Kidney glomerular epithelial cell (primary cell): ENCODE data around the gene SSH2.

ENCODE experiments used
- DNase-seq: peaks from one replicate; lab custom pipeline; 2025; lab: John Stamatoyannopoulos, UW

Gene SSH2

DNA sequence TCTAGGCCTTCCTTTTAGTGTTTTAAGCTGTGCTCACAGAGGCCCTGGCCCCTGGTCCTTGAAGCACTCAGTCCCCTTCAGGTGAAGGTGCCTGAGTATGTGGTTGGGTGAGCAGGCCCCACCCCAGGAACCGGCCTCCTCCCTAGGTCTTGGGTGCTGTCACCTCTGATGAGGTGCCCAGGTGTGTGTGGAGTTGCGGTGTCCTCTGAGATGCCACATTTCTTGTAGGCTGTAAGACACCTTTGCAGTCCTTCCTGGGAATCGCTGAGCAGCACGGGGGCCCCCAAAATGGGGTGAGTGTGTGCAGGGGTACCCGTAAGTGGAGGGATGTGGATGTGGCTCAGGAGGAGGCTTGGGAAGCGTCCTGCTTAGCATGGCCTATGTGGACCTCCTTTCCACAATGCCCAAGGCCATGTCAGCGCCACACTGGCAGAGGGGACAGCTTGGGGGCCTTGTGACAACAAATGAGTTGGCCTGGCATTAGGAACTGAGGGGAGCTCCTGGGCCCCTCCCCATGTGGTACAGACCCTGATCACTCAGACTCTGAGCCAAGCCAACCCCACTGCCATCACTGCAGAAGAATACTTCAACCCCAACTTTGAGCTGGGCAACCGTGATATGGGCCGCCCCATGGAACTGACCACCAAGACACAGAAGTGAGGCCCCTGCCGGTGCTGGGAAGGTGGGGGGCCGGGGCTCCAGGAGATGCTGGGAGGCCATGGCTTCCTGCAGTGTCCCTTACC is 318.5 kb downstream of the SSH2 start:
- no peak for DNase-seq

- DNase-seq = no peak
Observed at GRCh38 chr17:29610395-29610794, 319.6 kb downstream of the SSH2 start.

- DNase-seq = no peak
Observed at GRCh38 chr17:29608986-29609385, 321.0 kb downstream of the SSH2 start.

- DNase-seq = no peak
Observed at GRCh38 chr17:29607557-29608195, 322.4 kb downstream of the SSH2 start.

DNA sequence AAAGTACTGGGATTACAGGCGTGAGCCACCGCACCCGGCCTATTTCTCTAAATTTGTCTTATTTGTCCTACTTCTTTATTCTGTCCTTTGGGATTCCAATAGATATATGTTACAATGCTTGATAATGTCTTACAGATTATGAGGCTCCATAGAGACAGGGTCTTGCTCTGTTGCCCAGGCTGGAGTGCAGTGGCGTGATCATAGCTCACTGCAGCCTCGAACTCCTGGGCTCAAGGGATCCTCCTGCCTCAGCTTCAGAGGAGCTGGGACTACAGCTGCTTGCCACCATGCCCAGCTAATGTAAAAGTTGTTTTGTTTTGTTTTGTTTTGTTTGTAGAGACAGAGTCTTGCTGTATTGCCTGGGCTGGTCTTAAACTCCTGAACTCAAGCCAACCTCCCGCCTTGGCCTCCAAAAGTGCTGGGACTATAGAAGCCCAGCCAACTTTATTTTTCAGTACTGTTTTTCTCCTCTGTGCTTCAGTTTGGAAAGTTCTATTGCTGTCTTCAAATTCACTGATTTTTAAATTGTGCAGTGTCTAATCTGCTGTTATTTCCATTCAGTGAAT is 326.8 kb downstream of the SSH2 start:
- no peak for DNase-seq

DNA sequence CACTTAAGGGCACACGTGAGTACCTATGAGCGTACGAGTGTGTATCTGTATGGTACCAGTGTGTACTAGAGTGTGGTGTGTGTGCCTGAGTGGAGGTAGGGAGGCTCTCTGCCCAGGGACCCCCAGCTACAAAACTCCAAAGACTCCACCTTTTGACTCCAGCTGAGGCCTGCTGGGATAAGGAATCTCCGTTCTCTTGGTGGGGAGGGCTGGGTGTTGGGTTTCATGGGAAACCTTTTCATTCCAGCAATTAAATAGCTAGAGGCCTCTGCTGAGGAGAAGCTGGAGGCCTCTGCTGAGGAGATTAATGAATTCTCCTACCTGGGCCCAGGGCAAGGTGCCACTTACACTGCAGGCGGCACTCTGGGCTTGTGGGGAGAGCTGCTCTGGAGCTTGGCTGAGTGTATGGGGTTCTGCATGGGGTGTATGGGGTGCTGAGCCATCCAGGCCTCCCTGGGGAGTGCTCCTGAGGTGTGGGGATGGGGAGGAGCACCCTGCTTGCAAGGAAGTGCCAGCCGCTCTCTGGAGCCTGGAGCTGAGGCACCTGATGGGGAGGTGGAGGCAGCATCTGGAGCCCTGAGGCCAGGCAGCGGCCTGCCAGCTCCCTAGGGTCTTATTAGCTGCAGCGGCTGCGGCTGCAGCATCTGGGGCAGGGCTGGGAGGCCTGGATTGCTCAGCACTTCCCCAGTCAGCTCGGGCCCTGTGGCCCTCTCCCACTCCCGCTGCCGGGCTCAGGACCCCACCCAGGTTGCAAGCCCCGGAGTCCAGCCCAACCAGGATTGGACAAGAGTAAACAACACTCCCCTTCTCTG is 332.5 kb downstream of the SSH2 start:
- DNase-seq = no peak

- DNase-seq = no peak
Observed at GRCh38 chr17:29596811-29597210, 333.2 kb downstream of the SSH2 start.

DNA sequence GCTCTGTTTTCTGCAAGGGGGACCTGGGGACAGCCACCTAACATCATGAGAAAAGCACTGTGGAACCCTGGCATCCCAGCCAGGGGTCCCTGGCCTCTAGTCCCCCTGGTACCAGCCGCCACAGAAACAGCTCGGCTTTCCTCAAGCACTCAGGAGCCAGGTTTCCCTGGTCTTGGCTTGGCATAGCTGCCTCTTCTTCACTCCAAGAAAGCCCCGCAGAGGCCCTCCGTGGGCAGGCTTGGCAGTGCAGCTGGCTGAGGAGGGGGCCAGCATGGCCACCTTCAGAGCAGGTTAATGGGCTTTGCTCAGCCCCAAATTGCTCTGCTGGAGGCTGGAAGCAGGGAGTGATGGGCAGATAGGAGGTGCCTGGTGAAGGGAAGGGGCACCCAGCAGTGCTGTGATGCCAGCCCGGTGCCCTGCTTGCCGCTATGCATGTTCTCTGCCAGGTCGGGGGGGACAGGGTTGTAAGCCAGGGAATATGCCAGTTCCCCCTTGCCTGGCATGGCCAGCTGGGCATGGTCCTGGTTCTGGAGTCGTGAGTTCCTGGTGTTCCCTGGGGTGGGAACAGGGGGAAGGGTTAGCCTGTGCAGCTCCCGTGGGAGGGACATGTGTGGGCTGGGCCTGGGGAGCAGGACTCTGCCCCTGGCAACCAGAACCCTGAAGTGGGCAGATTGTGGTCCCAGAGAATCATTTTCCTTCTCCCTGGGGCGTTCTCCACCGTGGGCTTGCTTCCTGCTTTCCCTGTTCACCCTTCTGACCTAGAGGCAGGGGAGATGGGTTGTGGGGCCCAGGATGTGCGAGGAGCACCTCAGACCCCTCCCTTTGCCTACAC is 333.9 kb downstream of the SSH2 start:
- DNase-seq = no peak

- DNase-seq = no peak
Observed at GRCh38 chr17:29595107-29595942, 334.7 kb downstream of the SSH2 start.

GRCh38 chr17:29594519-29595090 is 335.4 kb downstream of the SSH2 start:
- DNase-seq = no peak

- DNase-seq = no peak
Observed at GRCh38 chr17:29593591-29594518, 336.2 kb downstream of the SSH2 start.

- DNase-seq = no peak
Observed at GRCh38 chr17:29592850-29593551, 337.0 kb downstream of the SSH2 start, which contains the start of gene ANKRD13B. TSS of gene ANKRD13B (plus strand) at chr17:29593132. CDS start at chr17:29593622, 490 bp downstream.

- DNase-seq = peak; percentile 81
Observed at GRCh38 chr17:29591737-29592608, 338.1 kb downstream of the SSH2 start.

DNA sequence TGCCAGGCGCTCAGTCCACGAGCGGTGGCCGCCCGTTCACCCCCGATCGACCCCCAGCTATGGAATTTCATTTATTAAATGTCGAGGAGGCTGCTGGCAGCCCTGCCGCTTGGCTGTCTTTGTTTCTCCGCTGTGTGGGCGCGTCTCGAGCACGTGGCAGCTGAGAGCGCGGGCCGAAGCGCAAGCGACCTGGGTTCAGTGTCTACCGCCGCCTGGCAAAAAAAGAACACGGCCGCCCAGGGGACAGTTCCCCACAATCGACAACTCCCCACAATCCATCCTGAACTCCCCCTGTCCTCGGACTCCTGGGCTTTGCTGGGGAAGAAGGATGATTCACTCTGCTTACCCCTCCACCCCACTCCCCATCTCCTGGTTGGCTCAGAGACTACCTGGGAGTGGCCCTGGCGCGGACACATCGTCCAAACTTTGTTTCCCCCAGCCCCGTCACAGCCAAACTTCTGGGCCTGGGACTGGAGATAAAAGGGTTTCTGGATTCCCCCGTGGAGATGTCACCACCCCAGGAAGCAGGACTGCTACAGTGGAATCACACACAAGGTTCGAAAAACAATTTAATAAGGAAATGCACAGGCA is 338.8 kb downstream of the SSH2 start:
- DNase-seq = peak; percentile 74

- DNase-seq = peak; percentile 24
Observed at GRCh38 chr17:29590411-29591145, 339.4 kb downstream of the SSH2 start.
